Ovary (tissue), 3 donors: ENCODE data around the gene SLIT2.

Experiments used
- CTCF ChIP-seq, 3 donors: fragments of 450-650 bp in 2 of 3; fragments of 200-600 bp in 1 of 3; IDR thresholded peaks; one replicate each; pipeline versions ENCODE4 v1.5.1 to v1.8.0; 2016 to 2022; ENCODE audit warnings: antibody characterized with exemption in 3 of 3, mild to moderate bottlenecking in 1 of 3
- EP300 ChIP-seq: sonication (generic); formaldehyde crosslinking; IDR thresholded peaks from one replicate; pipeline ENCODE4 v1.6.1; 2017; ENCODE audit warnings: antibody characterized with exemption
- POLR2A ChIP-seq: fragments of 450-650 bp; IDR thresholded peaks from one replicate; pipeline ENCODE4 v1.6.1; 2017; ENCODE audit warnings: antibody characterized with exemption, mild to moderate bottlenecking, moderate library complexity
- donor health status: DM: no; HTN: no; CAD: no.

- no peak for TF ChIP-seq EP300
- no peak for TF ChIP-seq CTCF (IDR thresholded peaks at IDR 0.05)
- no peak for TF ChIP-seq POLR2A
Observed at GRCh38 chr4:20272411-20272872, 20.7 kb downstream of the SLIT2 start.
